Measurements from ENCODE around the gene ZBTB7C.

ZBTB7C gene

GRCh38 chr18:48043166-48043565, 366.0 kb downstream of the ZBTB7C start:
- H3K4me1 ChIP-seq (ENCODE audit: control insufficient read depth in 1 of 2, insufficient read depth in 1 of 2, low read depth in 1 of 2, low read length in 1 of 2): no peaks in the 10 kb centered on the region
- no peaks in the 10 kb centered on the region for H3K9me3 ChIP-seq
- H3K27ac ChIP-seq: no peak overlapping the region
- no peak overlapping the region for H3K4me3 ChIP-seq (ENCODE audit: low read depth in 1 of 2, low read length in 1 of 2)
- peaks cover 14% of the 10 kb centered on the region for H3K27me3 ChIP-seq
- no peaks in the 10 kb centered on the region for H3K36me3 ChIP-seq
- TF ChIP-seq CTCF (IDR thresholded peaks at IDR 0.05): no peak

DNA sequence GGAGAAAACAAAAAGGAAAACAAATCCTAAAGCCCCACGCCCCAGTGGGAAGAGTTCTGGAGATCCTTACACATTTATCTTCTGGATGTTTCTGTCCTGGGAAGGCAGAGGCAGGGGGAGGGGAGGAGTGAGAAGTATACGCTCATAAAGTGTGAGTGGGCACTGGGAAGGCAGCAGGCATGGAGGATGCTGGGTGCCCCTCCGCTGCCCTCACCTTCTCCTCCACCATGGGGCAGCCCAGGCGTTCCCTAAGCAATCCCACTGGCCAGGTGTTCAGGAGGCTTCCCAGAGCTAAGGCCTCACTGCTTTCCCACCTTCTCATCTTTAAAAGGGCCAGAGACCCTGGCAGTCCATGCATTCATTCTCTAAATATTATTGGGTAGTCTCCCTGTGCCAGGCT, 366.8 kb downstream of the ZBTB7C start:
- H3K36me3 ChIP-seq: no peaks in the 10 kb centered on the region
- TF ChIP-seq CTCF (IDR thresholded peaks at IDR 0.05): no peak
- no peak overlapping the region for H3K27ac ChIP-seq
- H3K4me1 ChIP-seq (ENCODE audit: control insufficient read depth in 1 of 2, insufficient read depth in 1 of 2, low read depth in 1 of 2, low read length in 1 of 2): no peaks in the 10 kb centered on the region
- H3K4me3 ChIP-seq (ENCODE audit: low read depth in 1 of 2, low read length in 1 of 2): no peak overlapping the region
- H3K27me3 ChIP-seq: peaks cover 11% of the 10 kb centered on the region
- H3K9me3 ChIP-seq: no peaks in the 10 kb centered on the region

- H3K27me3 ChIP-seq: peaks cover 7% of the 10 kb centered on the region
- H3K9me3 ChIP-seq: no peaks in the 10 kb centered on the region
- no peaks in the 10 kb centered on the region for H3K4me1 ChIP-seq (ENCODE audit: control insufficient read depth in 1 of 2, insufficient read depth in 1 of 2, low read depth in 1 of 2, low read length in 1 of 2)
- TF ChIP-seq CTCF (IDR thresholded peaks at IDR 0.05): no peak
- H3K27ac ChIP-seq: no peak overlapping the region
- no peaks in the 10 kb centered on the region for H3K36me3 ChIP-seq
- no peak overlapping the region for H3K4me3 ChIP-seq (ENCODE audit: low read depth in 1 of 2, low read length in 1 of 2)
Observed at GRCh38 chr18:48040457-48041110, 368.6 kb downstream of the ZBTB7C start.

DNA sequence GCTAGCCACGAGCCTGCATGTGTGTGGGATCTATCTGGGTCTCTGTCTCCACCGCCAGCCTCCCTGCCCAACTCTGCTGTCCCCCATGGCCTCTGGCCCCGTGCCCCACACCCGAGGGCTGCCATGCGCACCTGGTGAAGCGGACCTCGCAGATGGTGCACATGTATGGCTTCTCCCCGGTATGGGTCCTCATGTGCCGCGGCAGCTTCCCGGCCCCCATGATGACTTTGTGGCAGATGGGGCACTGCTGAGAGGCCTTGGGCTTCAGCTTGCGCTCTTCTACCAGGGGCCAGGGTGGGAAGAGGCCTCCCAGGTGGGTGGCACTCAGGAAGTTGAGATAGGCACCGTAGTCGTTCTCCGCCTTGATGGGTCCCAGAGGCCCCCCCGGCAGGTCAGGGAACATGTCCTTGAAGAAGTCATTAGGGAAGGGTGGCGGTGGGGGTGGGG, 369.4 kb downstream of the ZBTB7C start:
- no peak for TF ChIP-seq CTCF (IDR thresholded peaks at IDR 0.05)
- H3K4me1 ChIP-seq (ENCODE audit: control insufficient read depth in 1 of 2, insufficient read depth in 1 of 2, low read depth in 1 of 2, low read length in 1 of 2): no peaks in the 10 kb centered on the region
- no peaks in the 10 kb centered on the region for H3K9me3 ChIP-seq
- H3K27me3 ChIP-seq: peaks cover 7% of the 10 kb centered on the region
- no peak overlapping the region for H3K4me3 ChIP-seq (ENCODE audit: low read depth in 1 of 2, low read length in 1 of 2)
- H3K36me3 ChIP-seq: no peaks in the 10 kb centered on the region
- H3K27ac ChIP-seq: no peak overlapping the region

DNA sequence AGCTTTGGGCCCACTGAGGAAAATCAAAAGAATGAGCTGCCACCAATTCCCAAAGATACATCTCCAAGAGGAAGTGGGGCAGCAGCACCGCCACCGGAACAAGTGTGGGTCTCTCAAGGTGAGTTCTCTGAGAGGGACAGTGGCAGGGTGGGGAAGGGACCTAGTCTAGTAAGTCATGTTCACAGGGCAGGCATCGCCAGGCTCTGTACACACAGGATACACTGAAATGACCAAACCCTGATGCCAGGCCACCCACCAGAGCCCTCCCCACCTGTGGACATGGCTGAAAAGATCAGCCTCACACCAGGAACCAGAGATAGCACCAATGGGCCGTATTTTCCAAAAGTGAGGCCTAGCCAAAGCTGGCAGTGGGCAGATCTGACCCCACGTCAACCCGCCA, 370.5 kb downstream of the ZBTB7C start:
- Histone ChIP-seq H3K27ac (no peak overlapping the region), H3K4me1 (ENCODE audit: control insufficient read depth in 1 of 2, insufficient read depth in 1 of 2, low read depth in 1 of 2, low read length in 1 of 2) (no peaks in the 10 kb centered on the region), H3K4me3 (ENCODE audit: low read depth in 1 of 2, low read length in 1 of 2) (no peak overlapping the region), H3K9me3 (no peaks in the 10 kb centered on the region), H3K36me3 (no peaks in the 10 kb centered on the region), H3K27me3 (peaks cover 4% of the 10 kb centered on the region)
- no peak for TF ChIP-seq CTCF (IDR thresholded peaks at IDR 0.05)

Measured in neutrophil (primary cell).